ENCODE results near the gene CDX2.

- no peak for TF ChIP-seq POLR2A (IDR thresholded peaks at IDR 0.05)
- TF ChIP-seq, protein P1, sequence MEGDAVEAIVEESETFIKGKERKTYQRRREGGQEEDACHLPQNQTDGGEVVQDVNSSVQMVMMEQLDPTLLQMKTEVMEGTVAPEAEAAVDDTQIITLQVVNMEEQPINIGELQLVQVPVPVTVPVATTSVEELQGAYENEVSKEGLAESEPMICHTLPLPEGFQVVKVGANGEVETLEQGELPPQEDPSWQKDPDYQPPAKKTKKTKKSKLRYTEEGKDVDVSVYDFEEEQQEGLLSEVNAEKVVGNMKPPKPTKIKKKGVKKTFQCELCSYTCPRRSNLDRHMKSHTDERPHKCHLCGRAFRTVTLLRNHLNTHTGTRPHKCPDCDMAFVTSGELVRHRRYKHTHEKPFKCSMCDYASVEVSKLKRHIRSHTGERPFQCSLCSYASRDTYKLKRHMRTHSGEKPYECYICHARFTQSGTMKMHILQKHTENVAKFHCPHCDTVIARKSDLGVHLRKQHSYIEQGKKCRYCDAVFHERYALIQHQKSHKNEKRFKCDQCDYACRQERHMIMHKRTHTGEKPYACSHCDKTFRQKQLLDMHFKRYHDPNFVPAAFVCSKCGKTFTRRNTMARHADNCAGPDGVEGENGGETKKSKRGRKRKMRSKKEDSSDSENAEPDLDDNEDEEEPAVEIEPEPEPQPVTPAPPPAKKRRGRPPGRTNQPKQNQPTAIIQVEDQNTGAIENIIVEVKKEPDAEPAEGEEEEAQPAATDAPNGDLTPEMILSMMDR (IDR thresholded peaks at IDR 0.05) = no peak
These were observed 40.0 kb downstream of the CDX2 start for GRCh38 chr13:27928805-27929753.

Measured in suprapubic skin (tissue), 3 donors.